T-helper 2 cell treated with Interferon-gamma antibody and Interleukin-4, amounts not matched to agents 5 μg/mL and 100 μg/mL, for 36 hours (primary cell): Measurements from ENCODE around the gene MICOS13.

Experiments
- DNase-seq: peaks from one replicate; pipeline ENCODE4 v3.0.0; 2021; ENCODE audit warnings: low spot score
- H3K27ac Mint-ChIP-seq: one replicate; pipeline ENCODE4 v1.8.0; 2021; ENCODE audit warnings: mild to moderate bottlenecking, mixed read lengths
- H3K27me3 Mint-ChIP-seq: one replicate; pipeline ENCODE4 v1.8.0; 2021; ENCODE audit warnings: low read depth, mixed read lengths
- H3K36me3 Mint-ChIP-seq: one replicate; pipeline ENCODE4 v1.8.0; 2021; ENCODE audit warnings: low read depth, mixed read lengths
- H3K4me1 Mint-ChIP-seq: one replicate; pipeline ENCODE4 v1.8.0; 2021; ENCODE audit warnings: low read depth, mixed read lengths
- H3K4me3 Mint-ChIP-seq: one replicate; pipeline ENCODE4 v1.8.0; 2022; ENCODE audit warnings: mild to moderate bottlenecking, moderate library complexity, mixed read lengths
- H3K9me3 Mint-ChIP-seq: one replicate; pipeline ENCODE4 v1.8.0; 2021; ENCODE audit warnings: mixed read lengths

Gene MICOS13

DNA sequence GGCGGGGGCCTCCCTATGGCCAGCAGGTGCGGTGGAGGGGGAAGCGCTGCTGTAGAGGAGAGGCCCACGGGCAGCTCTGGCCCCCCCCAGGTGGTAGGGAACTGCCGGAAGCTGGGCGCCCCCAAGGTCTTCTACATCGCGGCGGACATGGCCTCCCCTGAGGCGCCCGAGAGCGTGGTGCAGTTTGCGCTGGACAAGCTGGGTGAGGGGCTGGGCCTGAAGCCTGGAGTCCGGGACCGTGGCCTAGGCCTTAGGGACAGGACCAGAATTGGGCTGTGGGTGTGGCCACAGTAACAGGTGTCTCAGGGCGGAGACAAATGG, 6.0 kb upstream of the MICOS13 start:
- Mint-ChIP-seq H3K36me3 (peaks cover 10% of the 10 kb centered on the region), H3K27ac (peak overlapping the region; percentile 89), H3K4me3 (peak overlapping the region; percentile 86), H3K27me3 (peaks cover 3% of the 10 kb centered on the region), H3K4me1 (peaks cover 20% of the 10 kb centered on the region), H3K9me3 (no peaks in the 10 kb centered on the region)
- no peak for DNase-seq

DNA sequence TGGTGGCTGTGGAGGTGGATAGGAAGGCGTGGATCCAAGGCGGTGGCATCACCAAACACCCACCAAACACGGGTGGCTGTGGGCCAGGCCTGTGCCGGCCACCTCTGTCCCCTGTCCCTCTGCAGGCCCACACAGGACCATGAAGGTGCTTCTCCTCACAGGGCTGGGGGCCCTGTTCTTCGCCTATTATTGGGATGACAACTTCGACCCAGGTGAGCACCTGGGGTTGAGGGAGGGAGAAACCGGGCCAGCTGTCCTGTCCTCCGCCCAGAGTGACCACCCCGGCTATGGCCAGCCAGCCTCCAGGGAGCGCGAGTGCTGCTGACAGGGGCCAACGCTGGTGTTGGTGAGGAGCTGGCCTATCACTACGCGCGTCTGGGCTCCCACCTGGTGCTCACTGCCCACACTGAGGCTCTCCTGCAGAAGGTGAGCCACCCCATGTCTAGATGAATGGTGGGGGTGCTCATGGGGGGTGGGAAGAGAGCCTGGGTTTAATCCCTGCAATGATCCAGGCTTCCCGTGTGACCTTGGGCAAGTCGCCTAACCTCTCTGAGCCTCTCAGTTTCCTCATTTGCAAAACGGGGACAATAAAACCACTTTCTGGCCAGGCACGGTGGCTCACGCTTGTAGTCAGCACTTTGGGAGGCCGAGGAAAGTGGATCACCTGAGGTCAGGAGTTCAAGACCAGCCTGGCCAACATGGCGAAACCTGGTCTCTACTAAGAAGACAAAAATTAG, 4.5 kb upstream of the MICOS13 start:
- H3K27ac Mint-ChIP-seq, result no peak overlapping the region
- H3K9me3 Mint-ChIP-seq, result no peaks in the 10 kb centered on the region
- H3K36me3 Mint-ChIP-seq, result no peaks in the 10 kb centered on the region
- no peak overlapping the region for H3K4me3 Mint-ChIP-seq
- peaks cover 5% of the 10 kb centered on the region for H3K27me3 Mint-ChIP-seq
- DNase-seq, result no peak
- H3K4me1 Mint-ChIP-seq, result peaks cover 18% of the 10 kb centered on the region

DNA sequence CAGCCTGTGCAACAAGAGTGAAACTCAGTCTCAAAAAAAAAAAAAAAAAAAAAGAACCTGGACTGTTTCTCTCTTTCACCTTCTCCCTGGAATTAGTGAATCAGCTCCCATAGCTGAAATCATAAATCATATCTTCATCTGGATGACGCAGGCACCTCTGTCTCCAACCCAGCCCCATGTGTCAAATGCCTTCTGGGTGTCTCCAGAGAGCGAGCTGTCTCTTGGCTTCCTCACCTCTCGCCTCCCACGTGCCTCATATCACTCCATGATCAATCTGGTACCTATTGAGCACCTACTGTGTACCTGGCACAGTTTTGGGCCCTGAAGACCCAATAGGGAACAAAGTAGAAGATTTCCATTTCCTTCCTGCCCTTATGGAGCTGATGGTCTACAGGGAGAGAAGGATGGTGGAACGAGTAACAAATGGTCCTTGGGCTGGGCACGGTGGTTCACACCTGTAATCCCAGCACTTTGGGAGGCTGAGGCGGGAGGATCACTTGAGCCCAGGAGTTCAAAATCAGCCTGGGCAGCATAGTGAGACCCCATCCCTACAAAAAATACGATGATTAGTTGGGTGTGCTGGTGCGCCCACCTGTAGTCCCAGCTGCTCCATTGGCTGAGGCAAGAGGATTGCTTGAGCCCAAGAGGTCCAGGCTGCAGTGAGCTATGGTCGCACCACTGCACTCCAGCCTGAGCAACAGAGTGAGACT, 3.0 kb upstream of the MICOS13 start:
- no peaks in the 10 kb centered on the region for H3K36me3 Mint-ChIP-seq
- no peak overlapping the region for H3K27ac Mint-ChIP-seq
- peak overlapping the region; percentile 16 for H3K4me3 Mint-ChIP-seq
- DNase-seq, result no peak
- peaks cover 20% of the 10 kb centered on the region for H3K4me1 Mint-ChIP-seq
- H3K27me3 Mint-ChIP-seq, result peaks cover 5% of the 10 kb centered on the region
- no peaks in the 10 kb centered on the region for H3K9me3 Mint-ChIP-seq

DNA sequence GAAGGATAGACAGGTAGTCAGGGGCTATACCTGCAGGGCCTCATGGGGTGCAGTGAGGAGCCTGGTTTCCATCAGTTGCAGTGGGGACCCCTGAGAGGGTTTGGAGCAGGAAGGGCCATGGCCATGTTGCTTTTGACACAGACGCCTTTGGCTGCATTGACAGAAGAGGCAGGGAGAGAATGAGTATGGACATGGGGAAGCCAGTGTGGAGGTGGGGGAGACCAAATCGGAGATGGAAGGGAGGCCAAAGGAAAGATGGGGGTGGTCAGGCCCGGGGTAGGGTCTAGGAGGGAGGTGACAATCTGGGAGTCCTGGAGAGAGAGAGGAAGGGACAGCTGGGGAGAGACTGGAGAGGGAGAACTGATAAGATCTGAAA, 1.8 kb upstream of the MICOS13 start:
- Mint-ChIP-seq H3K4me3 (peak overlapping the region; percentile 66), H3K9me3 (no peaks in the 10 kb centered on the region), H3K36me3 (no peaks in the 10 kb centered on the region), H3K27me3 (peaks cover 5% of the 10 kb centered on the region), H3K4me1 (peaks cover 20% of the 10 kb centered on the region), H3K27ac (peak overlapping the region; percentile 7)
- no peak for DNase-seq

DNA sequence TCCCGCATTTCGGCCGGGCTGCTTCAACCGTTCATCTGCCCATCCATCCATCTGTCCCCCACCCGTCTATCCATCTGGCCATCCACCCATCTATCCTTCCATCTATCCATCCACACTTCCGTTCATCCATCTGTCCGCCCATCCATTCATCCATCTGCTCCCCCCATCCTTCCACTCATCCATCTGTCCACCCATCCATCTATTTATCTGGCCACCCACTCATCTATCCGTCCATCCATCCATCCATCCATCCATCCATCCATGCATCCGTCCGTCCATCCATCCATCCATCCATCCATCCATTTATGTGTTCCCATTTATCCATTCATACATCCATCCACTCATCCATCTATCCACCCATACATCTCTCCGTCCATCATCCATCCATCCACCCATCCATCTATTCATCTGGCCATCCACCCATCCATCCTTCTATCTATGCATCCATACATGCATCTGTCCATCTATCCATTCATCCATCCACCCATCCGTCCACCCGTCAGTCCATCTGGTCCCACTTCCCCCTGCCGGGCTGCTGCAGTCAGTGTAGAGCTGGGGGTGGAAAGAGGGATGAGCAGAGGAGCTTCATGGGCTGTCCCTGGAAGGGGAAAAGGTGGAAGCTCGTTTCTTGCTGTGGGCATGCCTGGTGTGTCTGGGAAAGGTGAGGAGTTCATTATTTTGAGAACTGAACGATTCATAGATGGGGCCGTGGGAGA, 1.2 kb upstream of the MICOS13 start:
- peaks cover 5% of the 10 kb centered on the region for H3K27me3 Mint-ChIP-seq
- no peaks in the 10 kb centered on the region for H3K9me3 Mint-ChIP-seq
- no peaks in the 10 kb centered on the region for H3K36me3 Mint-ChIP-seq
- peak overlapping the region; percentile 70 for H3K27ac Mint-ChIP-seq
- H3K4me1 Mint-ChIP-seq, result peaks cover 19% of the 10 kb centered on the region
- DNase-seq, result no peak
- H3K4me3 Mint-ChIP-seq, result peak overlapping the region; percentile 66

DNA sequence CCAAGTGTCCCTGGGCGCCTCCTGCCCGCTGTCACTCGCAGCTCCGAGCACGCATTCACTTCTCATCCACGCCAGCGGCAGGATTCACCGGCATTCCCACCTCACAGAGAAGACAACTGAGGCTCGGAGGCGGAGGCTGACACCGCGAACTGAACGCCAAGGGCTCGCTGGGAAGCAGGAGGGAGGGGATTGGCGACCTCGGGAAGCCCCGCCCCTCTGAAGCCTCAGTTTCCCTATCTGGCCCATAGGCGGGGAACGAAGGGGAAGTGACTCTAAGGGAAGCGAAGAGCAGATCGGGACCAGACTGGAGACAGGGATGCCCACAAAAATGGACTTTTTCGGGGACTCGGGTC, 256 bp downstream of the MICOS13 start:
- DNase-seq, result no peak
- H3K4me3 Mint-ChIP-seq, result peak overlapping the region; percentile 98
- no peaks in the 10 kb centered on the region for H3K9me3 Mint-ChIP-seq
- H3K36me3 Mint-ChIP-seq, result no peaks in the 10 kb centered on the region
- H3K4me1 Mint-ChIP-seq, result peaks cover 16% of the 10 kb centered on the region
- peaks cover 5% of the 10 kb centered on the region for H3K27me3 Mint-ChIP-seq
- peak overlapping the region; percentile 90 for H3K27ac Mint-ChIP-seq

DNA sequence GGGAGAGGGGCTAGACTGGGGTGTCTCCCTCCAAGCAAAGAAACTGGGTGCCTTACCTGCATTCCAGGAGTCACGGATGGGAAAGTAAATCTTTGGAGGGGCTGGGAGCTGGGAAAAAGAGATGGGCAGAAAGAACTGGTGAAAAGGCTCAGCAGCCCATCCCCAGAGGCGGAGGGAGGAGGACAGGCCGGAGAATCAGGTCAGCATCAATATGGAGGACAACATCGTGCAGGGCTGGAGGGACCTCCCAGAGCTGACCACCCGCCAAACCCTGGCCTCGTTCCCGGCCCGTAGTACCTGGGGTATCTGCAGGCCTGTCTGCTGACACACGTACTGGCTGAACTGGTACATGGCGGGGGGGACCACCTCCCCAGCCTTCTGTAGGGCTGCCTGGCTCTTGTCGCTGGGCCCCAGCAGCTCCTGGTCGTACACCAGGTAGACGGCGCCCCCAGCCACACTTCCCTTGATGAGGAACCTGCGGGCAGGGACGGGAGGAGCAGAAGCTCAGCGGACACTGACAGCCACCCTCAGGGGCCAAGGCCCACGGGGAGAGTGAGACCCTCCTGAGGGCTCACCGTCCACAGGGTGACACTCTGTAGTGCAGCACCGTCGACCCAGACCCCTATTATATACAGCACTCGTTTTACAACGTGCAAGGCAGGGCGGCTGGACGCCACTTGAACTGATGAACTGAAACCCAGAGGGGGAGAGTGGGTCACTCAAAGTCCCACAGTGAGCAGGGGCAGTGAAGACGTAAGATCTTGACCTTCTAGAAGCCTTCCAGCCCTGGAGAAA, 830 bp downstream of the MICOS13 start:
- no peak for DNase-seq
- peak overlapping the region; percentile 98 for H3K4me3 Mint-ChIP-seq
- peak overlapping the region; percentile 90 for H3K27ac Mint-ChIP-seq
- H3K27me3 Mint-ChIP-seq, result peaks cover 5% of the 10 kb centered on the region
- H3K36me3 Mint-ChIP-seq, result peaks cover 2% of the 10 kb centered on the region
- peaks cover 16% of the 10 kb centered on the region for H3K4me1 Mint-ChIP-seq
- H3K9me3 Mint-ChIP-seq, result no peaks in the 10 kb centered on the region

DNA sequence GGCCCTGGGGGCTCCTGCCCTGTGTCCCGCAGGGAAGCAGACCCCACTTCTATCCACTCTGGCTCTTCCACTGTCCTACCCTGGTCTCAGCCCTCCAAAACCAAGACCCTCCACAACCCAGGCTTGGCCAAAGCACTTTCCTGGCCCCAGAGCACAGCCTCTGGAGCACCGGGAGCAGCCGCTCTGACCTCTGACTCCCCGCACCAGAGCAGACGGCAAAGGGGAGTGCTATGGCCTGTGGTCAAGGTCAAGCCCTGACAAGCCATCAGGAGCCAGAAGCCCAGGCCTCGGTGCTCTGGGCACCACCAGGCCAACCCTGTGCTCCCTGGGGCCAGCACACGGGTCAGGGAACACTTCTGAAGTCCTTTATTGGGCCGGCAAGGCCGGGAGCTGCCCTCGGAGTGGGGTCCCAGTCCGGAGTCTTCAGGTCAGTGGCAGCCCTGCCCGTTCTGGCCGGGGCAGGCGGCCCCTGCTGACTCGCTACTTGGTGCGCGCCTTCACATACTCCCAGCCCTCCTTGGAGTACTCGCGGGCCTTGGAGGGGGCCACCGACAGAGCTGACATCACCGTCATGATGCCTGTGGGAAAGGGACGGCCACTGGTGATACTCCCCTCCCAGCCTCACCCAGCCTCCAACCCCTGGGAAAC, 2.1 kb downstream of the MICOS13 start:
- Mint-ChIP-seq H3K27me3 (peaks cover 5% of the 10 kb centered on the region), H3K36me3 (peaks cover 7% of the 10 kb centered on the region), H3K9me3 (no peaks in the 10 kb centered on the region), H3K4me1 (peaks cover 16% of the 10 kb centered on the region), H3K27ac (no peak overlapping the region), H3K4me3 (no peak overlapping the region)
- DNase-seq, result no peak

DNA sequence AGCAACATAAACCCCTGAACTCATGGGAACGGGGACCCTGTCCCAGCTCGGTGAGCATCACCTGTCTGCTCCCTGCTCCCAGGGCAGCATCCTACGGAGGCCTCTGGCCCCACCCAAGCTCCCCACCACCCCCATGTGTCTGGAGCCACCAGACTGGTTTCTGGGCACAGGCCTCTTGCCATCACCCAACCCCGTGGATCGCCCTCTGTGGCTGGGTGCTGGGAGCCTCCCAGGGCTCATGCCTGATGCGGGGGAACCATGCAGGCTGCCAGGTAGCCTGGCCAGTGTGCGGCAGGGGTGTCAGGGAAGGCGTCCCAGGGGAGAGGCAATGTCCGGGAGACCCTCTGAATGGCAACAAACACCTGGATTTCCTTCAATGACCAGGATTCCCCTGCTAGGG, 2.7 kb downstream of the MICOS13 start:
- Mint-ChIP-seq H3K27me3 (peaks cover 5% of the 10 kb centered on the region), H3K36me3 (peaks cover 7% of the 10 kb centered on the region), H3K4me1 (peaks cover 16% of the 10 kb centered on the region), H3K27ac (peak overlapping the region; percentile 20), H3K9me3 (no peaks in the 10 kb centered on the region), H3K4me3 (no peak overlapping the region)
- DNase-seq, result no peak

DNA sequence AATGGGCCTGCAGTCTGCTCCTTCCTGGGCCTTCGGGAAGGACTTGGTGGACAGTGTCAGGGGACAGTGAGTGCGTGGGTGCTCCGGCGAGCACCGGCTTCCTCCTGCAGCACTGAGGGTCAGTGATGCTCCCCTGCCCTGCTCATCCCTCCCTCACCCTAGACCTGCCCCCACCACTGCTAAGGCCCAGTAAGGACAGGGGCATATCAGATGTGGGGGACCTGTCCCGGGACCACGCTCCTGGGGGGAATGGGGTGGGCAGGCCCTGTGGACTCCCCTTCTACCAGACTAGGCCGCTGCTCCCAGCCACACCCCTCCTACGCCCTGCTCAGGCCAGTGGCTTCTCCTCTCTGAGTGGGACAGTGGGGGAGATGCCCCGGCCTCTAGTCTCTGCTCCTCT, 3.2 kb downstream of the MICOS13 start:
- peaks cover 5% of the 10 kb centered on the region for H3K27me3 Mint-ChIP-seq
- H3K36me3 Mint-ChIP-seq, result peaks cover 7% of the 10 kb centered on the region
- no peak for DNase-seq
- H3K4me1 Mint-ChIP-seq, result peaks cover 14% of the 10 kb centered on the region
- H3K4me3 Mint-ChIP-seq, result no peak overlapping the region
- no peaks in the 10 kb centered on the region for H3K9me3 Mint-ChIP-seq
- no peak overlapping the region for H3K27ac Mint-ChIP-seq

DNA sequence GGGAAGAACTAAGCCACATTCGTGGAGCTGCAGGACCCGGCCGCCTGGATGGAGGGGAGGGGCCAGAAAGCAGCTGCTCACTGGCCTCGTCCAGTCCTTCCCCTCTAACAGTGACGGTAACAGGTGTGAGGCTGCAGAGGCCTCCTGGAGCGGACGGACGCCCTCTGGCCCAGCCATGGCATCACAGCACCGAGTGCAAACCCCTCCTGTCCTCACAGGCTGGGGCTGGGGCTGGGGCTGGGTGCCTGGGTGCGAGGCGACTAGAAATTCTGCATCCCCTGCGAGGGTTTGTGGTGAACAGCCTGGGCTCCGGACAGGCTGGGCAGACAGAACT, 3.6 kb downstream of the MICOS13 start:
- peaks cover 8% of the 10 kb centered on the region for H3K36me3 Mint-ChIP-seq
- no peak overlapping the region for H3K27ac Mint-ChIP-seq
- no peak for DNase-seq
- no peak overlapping the region for H3K4me3 Mint-ChIP-seq
- peaks cover 5% of the 10 kb centered on the region for H3K27me3 Mint-ChIP-seq
- H3K4me1 Mint-ChIP-seq, result peaks cover 11% of the 10 kb centered on the region
- H3K9me3 Mint-ChIP-seq, result no peaks in the 10 kb centered on the region

DNA sequence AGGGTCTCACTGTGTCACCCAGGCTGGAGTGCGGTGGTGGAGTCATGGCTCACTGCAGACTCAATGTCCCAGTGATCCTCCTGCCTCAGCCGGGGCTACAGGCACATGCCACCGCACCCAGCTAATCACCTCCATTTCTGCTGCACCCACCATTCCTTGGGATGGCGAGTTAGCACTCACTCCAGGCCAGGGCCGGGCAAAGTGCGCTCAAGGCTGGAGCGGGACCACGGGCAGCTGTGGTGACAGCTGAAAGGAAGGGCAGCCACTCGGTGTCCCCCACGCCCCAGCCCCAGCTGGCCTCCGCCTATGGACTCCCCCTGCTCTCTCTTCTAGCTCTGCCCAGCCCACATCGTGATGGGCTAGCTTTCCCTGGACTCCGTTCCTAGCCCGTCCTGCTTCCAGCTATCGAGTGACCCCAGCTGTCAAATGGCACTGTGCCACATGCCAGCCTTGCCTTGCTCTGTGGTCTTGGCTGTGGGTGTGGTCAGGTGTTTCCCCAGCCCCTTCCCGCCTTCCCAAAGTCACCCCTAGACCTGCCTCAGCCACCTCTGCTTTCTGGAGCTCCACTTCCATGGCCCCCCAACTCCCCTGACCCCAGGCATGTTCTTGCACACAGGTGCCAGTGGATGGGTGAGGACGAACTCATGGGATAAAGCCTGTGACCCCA, 4.1 kb downstream of the MICOS13 start:
- DNase-seq, result no peak
- Mint-ChIP-seq H3K27ac (no peak overlapping the region), H3K4me1 (peaks cover 6% of the 10 kb centered on the region), H3K36me3 (peaks cover 8% of the 10 kb centered on the region), H3K4me3 (no peak overlapping the region), H3K27me3 (peaks cover 2% of the 10 kb centered on the region), H3K9me3 (no peaks in the 10 kb centered on the region)

DNA sequence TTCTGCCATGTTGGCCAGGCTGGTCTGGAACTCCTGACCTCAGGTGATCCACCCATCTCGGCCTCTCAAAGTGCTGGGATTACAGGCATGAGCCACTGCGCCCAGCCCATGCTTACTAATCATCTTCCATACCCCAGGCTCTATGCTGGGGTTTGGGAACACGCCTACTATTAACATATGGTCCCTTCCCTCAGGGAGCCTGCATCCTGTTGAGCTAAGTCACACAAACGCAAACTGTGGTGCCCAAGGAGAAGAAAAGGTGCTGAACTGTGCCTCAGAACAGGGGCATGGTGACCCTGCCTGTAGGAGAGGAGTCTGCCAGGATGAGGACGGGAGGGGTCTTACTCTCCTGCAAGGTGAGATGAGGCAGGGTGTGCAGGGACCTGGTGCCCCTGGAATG, 5.6 kb downstream of the MICOS13 start:
- Mint-ChIP-seq H3K27ac (no peak overlapping the region), H3K4me3 (no peak overlapping the region), H3K9me3 (no peaks in the 10 kb centered on the region), H3K4me1 (peaks cover 3% of the 10 kb centered on the region), H3K36me3 (peaks cover 8% of the 10 kb centered on the region), H3K27me3 (no peaks in the 10 kb centered on the region)
- DNase-seq, result no peak
